ENCODE results near the gene RASGRP1.

RASGRP1 gene

GRCh38 chr15:38454696-38455090 is 109.9 kb downstream of the RASGRP1 start:
- Mint-ChIP-seq H3K27ac (peak overlapping the region; percentile 99), H3K27me3 (ENCODE audit: low read depth) (peaks cover 9% of the 10 kb centered on the region), H3K9me3 (no peaks in the 10 kb centered on the region), H3K4me3 (peak overlapping the region; percentile 91 to 97 (median 93)), H3K36me3 (ENCODE audit: low read depth) (no peaks in the 10 kb centered on the region), H3K4me1 (peaks cover 8% of the 10 kb centered on the region)
- no peak for TF ChIP-seq CTCF (IDR thresholded peaks at IDR 0.05; ENCODE audit: unreplicated experiment in 3 of 3)

- H3K36me3 Mint-ChIP-seq (ENCODE audit: low read depth), result no peaks in the 10 kb centered on the region
- no peak for TF ChIP-seq CTCF (IDR thresholded peaks at IDR 0.05; ENCODE audit: unreplicated experiment in 3 of 3)
- H3K27ac Mint-ChIP-seq, result peak within 1 kb of the TSS; percentile 99
- H3K4me3 Mint-ChIP-seq, result peak within 1 kb of the TSS; percentile 91 to 97 (median 93)
- H3K4me1 Mint-ChIP-seq, result peaks cover 8% of the 10 kb centered on the region
- H3K9me3 Mint-ChIP-seq, result no peaks in the 10 kb centered on the region
- H3K27me3 Mint-ChIP-seq (ENCODE audit: low read depth), result peaks cover 9% of the 10 kb centered on the region
Observed at GRCh38 chr15:38453971-38454695, 110.5 kb downstream of the RASGRP1 start, which contains the start of gene FAM98B. Gene FAM98B, plus strand, starts transcription at chr15:38454127. Its CDS starts 35 bp downstream, at chr15:38454162.

GRCh38 chr15:38441130-38441519 is 123.5 kb downstream of the RASGRP1 start:
- no peak for TF ChIP-seq CTCF (IDR thresholded peaks at IDR 0.05; ENCODE audit: unreplicated experiment in 3 of 3)
- H3K27me3 Mint-ChIP-seq (ENCODE audit: low read depth), result peaks cover 9% of the 10 kb centered on the region
- no peak overlapping the region for H3K4me3 Mint-ChIP-seq
- no peaks in the 10 kb centered on the region for H3K36me3 Mint-ChIP-seq (ENCODE audit: low read depth)
- H3K27ac Mint-ChIP-seq, result no peak overlapping the region
- H3K4me1 Mint-ChIP-seq, result no peaks in the 10 kb centered on the region
- H3K9me3 Mint-ChIP-seq, result peaks cover 17% of the 10 kb centered on the region

- H3K36me3 Mint-ChIP-seq (ENCODE audit: low read depth), result no peaks in the 10 kb centered on the region
- no peaks in the 10 kb centered on the region for H3K4me1 Mint-ChIP-seq
- peaks cover 17% of the 10 kb centered on the region for H3K9me3 Mint-ChIP-seq
- peak; percentile 75 to 83 (median 78) for TF ChIP-seq CTCF (IDR thresholded peaks at IDR 0.05; ENCODE audit: unreplicated experiment in 3 of 3)
- H3K27ac Mint-ChIP-seq, result no peak overlapping the region
- peaks cover 13% of the 10 kb centered on the region for H3K27me3 Mint-ChIP-seq (ENCODE audit: low read depth)
- no peak overlapping the region for H3K4me3 Mint-ChIP-seq
Observed at GRCh38 chr15:38440353-38441129, 124.1 kb downstream of the RASGRP1 start.
